HEK293 (cell line): ENCODE data around the gene CYP27B1.

Experiments
- CTCF ChIA-PET: fragments of 350-600 bp; formaldehyde crosslinking; extraction: SDS; loops from one replicate; lab custom pipeline; 2021; ENCODE audit warnings: antibody characterized with exemption; lab: Yijun Ruan, JAX
- POLR2A ChIA-PET: fragments of 300-600 bp; formaldehyde crosslinking; extraction: SDS; loops from one replicate; lab custom pipeline; 2020; ENCODE audit warnings: antibody characterized with exemption, inconsistent platforms; lab: Yijun Ruan, JAX
- H3K27ac ChIP-seq: fragments of 200-500 bp; sonication (Bioruptor generic); 2 replicates; pipeline ENCODE4 v1.5.1; 2014; ENCODE audit warnings: low read depth, low read length, control low read depth, inconsistent platforms; ENCODE audit errors: extremely low read depth
- H3K36me3 ChIP-seq, 2 experiments: fragments of 200-500 bp in 1 of 2; sonication (Bioruptor generic) in 1 of 2; 1 replicate in 1 of 2; 2 replicates in 1 of 2; pipeline ENCODE4 v1.5.1; 2014 to 2017; ENCODE audit warnings: inconsistent platforms in 2 of 2, low read length in 2 of 2; ENCODE audit not compliant: control insufficient read depth in 2 of 2, insufficient read depth in 1 of 2
- H3K4me1 ChIP-seq: fragments of 200-500 bp; sonication (Bioruptor generic); 2 replicates; pipeline ENCODE4 v1.5.1; 2014; ENCODE audit warnings: mild to moderate bottlenecking, low read length, inconsistent platforms; ENCODE audit not compliant: control insufficient read depth, insufficient read depth
- H3K4me3 ChIP-seq: 2 replicates; pipeline ENCODE4 v1.5.1; 2011; ENCODE audit warnings: low read depth, mild to moderate bottlenecking, control low read depth, low read length, moderate library complexity
- H3K9me3 ChIP-seq: fragments of 200-500 bp; sonication (Bioruptor generic); 2 replicates; pipeline ENCODE4 v1.5.1; 2014; ENCODE audit warnings: low read depth, low read length, inconsistent platforms; ENCODE audit not compliant: control insufficient read depth, insufficient read depth
- FEZF1 ChIP-seq: fragments of 450-650 bp; formaldehyde crosslinking; IDR thresholded peaks from 2 replicates; pipeline ENCODE4 v1.5.1; 2016; ENCODE audit warnings: missing biosample characterization, missing genetic modification characterization
- KLF17 ChIP-seq: fragments of 450-650 bp; formaldehyde crosslinking; IDR thresholded peaks from 2 replicates; pipeline ENCODE4 v1.5.1; 2016; ENCODE audit warnings: missing biosample characterization, missing genetic modification characterization
- PRDM1 ChIP-seq: fragments of 450-650 bp; formaldehyde crosslinking; IDR thresholded peaks from 2 replicates; pipeline ENCODE4; 2016; ENCODE audit warnings: missing biosample characterization, missing genetic modification characterization
- PRDM2 ChIP-seq: fragments of 450-650 bp; formaldehyde crosslinking; IDR thresholded peaks from 2 replicates; pipeline ENCODE4 v1.5.1; 2016; ENCODE audit warnings: missing biosample characterization, missing genetic modification characterization, borderline replicate concordance
- SETDB1 ChIP-seq: IDR thresholded peaks from one replicate; pipeline ENCODE4 v1.6.1; 2017; ENCODE audit warnings: mild to moderate bottlenecking, low read length, moderate library complexity, mixed read lengths; ENCODE audit not compliant: insufficient read length
- ZBTB11 ChIP-seq: fragments of 450-650 bp; formaldehyde crosslinking; conservative IDR thresholded peaks from 2 replicates; pipeline ENCODE4 v1.5.1; 2016; ENCODE audit warnings: low read depth, missing biosample characterization, missing genetic modification characterization
- ZBTB7A ChIP-seq: fragments of 450-650 bp; formaldehyde crosslinking; IDR thresholded peaks from 2 replicates; pipeline ENCODE4 v1.5.1; 2016; ENCODE audit warnings: low read depth, missing biosample characterization, missing genetic modification characterization
- ZFP3 ChIP-seq: fragments of 450-650 bp; formaldehyde crosslinking; IDR thresholded peaks from 2 replicates; pipeline ENCODE4 v1.5.1; 2016; ENCODE audit warnings: low read depth, missing biosample characterization, missing genetic modification characterization
- ZNF366 ChIP-seq: fragments of 450-650 bp; formaldehyde crosslinking; conservative IDR thresholded peaks from 2 replicates; pipeline ENCODE4 v1.5.1; 2016; ENCODE audit warnings: missing biosample characterization, missing genetic modification characterization
- ZNF433 ChIP-seq: fragments of 450-650 bp; formaldehyde crosslinking; IDR thresholded peaks from 2 replicates; pipeline ENCODE4 v1.5.1; 2016; ENCODE audit warnings: missing biosample characterization, missing genetic modification characterization, low read depth
- ZNF473 ChIP-seq: fragments of 450-650 bp; formaldehyde crosslinking; IDR thresholded peaks from 2 replicates; pipeline ENCODE4 v1.5.1; 2017; ENCODE audit warnings: missing biosample characterization, missing genetic modification characterization
- ZNF623 ChIP-seq: fragments of 450-650 bp; formaldehyde crosslinking; IDR thresholded peaks from 2 replicates; pipeline ENCODE4 v1.5.1; 2016; ENCODE audit warnings: missing biosample characterization, missing genetic modification characterization
- ZNF639 ChIP-seq: fragments of 450-650 bp; formaldehyde crosslinking; IDR thresholded peaks from 2 replicates; pipeline ENCODE4 v1.5.1; 2016; ENCODE audit warnings: missing biosample characterization, missing genetic modification characterization
- ZNF670 ChIP-seq: fragments of 450-650 bp; formaldehyde crosslinking; IDR thresholded peaks from 2 replicates; pipeline ENCODE4 v1.5.1; 2016; ENCODE audit warnings: missing biosample characterization, missing genetic modification characterization, low read depth
- ZNF707 ChIP-seq: fragments of 450-650 bp; formaldehyde crosslinking; IDR thresholded peaks from 2 replicates; pipeline ENCODE4 v1.5.1; 2016; ENCODE audit warnings: missing biosample characterization, missing genetic modification characterization
- ZNF776 ChIP-seq: fragments of 450-650 bp; formaldehyde crosslinking; IDR thresholded peaks from 2 replicates; pipeline ENCODE4 v1.5.0; 2017; ENCODE audit warnings: missing biosample characterization, missing genetic modification characterization, borderline replicate concordance
- TF ChIP-seq, protein P1 (sequence below): fragments of 450-650 bp; formaldehyde crosslinking; IDR thresholded peaks from 2 replicates; pipeline ENCODE4 v1.5.1; 2016; ENCODE audit warnings: missing biosample characterization, missing genetic modification characterization

The CYP27B1 gene

GRCh38 chr12:57718641-57719528 is 48.0 kb downstream of the CYP27B1 start:
- Histone ChIP-seq H3K4me3 (no peak overlapping the region), H3K9me3 (no peaks in the 10 kb centered on the region), H3K27ac (no peak overlapping the region), H3K36me3 (peaks cover 14 to 62% of the 10 kb centered on the region in 2 experiments; a peak in 2 of 3 replicates), H3K4me1 (no peaks in the 10 kb centered on the region)
- CTCF ChIA-PET: interaction anchor here (0.6 to 0.7 kb wide), 2 partner anchors 18 to 104 kb away, joined by 3 read pairs; no protein-coding TSS in a partner anchor
- TF ChIP-seq SETDB1 (no peak), ZNF707 (tag by site-specific recombination) (no peak), ZNF670 (tag by site-specific recombination) (no peak), ZNF623 (tag by site-specific recombination) (no peak), ZFP3 (tag by site-specific recombination) (no peak), ZBTB11 (tag by site-specific recombination) (no peak), ZNF473 (tag by site-specific recombination) (no peak), PRDM2 (tag by site-specific recombination) (no peak), ZNF639 (no peak), PRDM1 (no peak), ZBTB7A (tag by site-specific recombination) (no peak), KLF17 (tag by site-specific recombination) (no peak), ZNF366 (tag by site-specific recombination) (no peak), FEZF1 (no peak), ZNF433 (tag by site-specific recombination) (no peak), ZNF776 (no peak)
- TF ChIP-seq, protein P1, sequence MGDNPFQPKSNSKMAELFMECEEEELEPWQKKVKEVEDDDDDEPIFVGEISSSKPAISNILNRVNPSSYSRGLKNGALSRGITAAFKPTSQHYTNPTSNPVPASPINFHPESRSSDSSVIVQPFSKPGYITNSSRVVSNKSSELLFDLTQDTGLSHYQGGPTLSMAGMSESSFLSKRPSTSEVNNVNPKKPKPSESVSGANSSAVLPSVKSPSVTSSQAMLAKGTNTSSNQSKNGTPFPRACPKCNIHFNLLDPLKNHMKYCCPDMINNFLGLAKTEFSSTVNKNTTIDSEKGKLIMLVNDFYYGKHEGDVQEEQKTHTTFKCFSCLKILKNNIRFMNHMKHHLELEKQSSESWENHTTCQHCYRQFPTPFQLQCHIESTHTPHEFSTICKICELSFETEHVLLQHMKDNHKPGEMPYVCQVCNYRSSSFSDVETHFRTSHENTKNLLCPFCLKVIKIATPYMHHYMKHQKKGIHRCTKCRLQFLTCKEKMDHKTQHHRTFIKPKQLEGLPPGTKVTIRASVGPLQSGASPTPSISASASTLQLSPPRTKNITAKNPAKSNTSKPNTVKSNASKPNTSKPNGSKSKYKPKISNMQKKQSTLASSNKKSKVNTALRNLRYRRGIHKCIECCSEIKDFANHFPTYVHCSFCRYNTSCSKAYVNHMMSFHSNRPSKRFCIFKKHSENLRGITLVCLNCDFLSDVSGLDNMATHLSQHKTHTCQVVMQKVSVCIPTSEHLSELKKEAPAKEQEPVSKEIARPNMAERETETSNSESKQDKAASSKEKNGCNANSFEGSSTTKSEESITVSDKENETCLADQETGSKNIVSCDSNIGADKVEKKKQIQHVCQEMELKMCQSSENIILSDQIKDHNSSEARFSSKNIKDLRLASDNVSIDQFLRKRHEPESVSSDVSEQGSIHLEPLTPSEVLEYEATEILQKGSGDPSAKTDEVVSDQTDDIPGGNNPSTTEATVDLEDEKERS (tag by site-specific recombination): no peak
- POLR2A ChIA-PET: no interaction called here
